ENCODE measurements around the gene RER1. TPM values are rescaled to one million over a fixed set of nuclear protein-coding genes. Genes with fewer than 3 reads are reported as not detected.

Gene RER1
- total RNA-seq, 1 experiment from 2014 or later: 110 TPM

- Histone ChIP-seq H3K27ac (ENCODE audit: insufficient read length, low read depth, low read length) (no peak overlapping the region), H2BK15ac (ENCODE audit: low read depth, low read length) (no peak overlapping the region), H4K8ac (replicated peaks; ENCODE audit: insufficient read length, low read depth, low read length) (no peak overlapping the region), H3K14ac (ENCODE audit: insufficient read depth, low read length) (peak overlapping the region; percentile 33; the same call in 1 of the 2 replicates), H3K79me2 (ENCODE audit: insufficient read depth, low read length) (no peaks in the 10 kb centered on the region), H3K9me3 (ENCODE audit: control insufficient read depth, low read depth, low read length) (no peaks in the 10 kb centered on the region), H3K23me2 (ENCODE audit: insufficient read length, low read depth, low read length, poor library complexity, severe bottlenecking) (no peaks in the 10 kb centered on the region), H2BK120ac (ENCODE audit: low read depth, low read length, poor library complexity, severe bottlenecking) (no peak overlapping the region), H3K56ac (ENCODE audit: insufficient read length, low read depth, low read length) (no peak overlapping the region), H2BK5ac (ENCODE audit: insufficient read length, low read length) (no peak overlapping the region), H3K9ac (ENCODE audit: extremely low read depth, insufficient read length, low read length) (no peak overlapping the region), H3K4me2 (ENCODE audit: insufficient read depth, insufficient read length, low read length) (no peak overlapping the region), H3K18ac (ENCODE audit: insufficient read length, low read depth, low read length) (no peak overlapping the region), H3K4ac (ENCODE audit: low read depth, low read length) (no peak overlapping the region), H2AFZ (ENCODE audit: low read length) (no peak overlapping the region), H3T11ph (ENCODE audit: low read length) (no peak overlapping the region), H3K4me1 (ENCODE audit: insufficient read depth, low read length) (no peaks in the 10 kb centered on the region), H3K23ac (ENCODE audit: insufficient read length, low read depth, low read length) (no peak overlapping the region), H3K79me1 (ENCODE audit: insufficient read depth, low read depth, low read length, poor library complexity, severe bottlenecking) (no peaks in the 10 kb centered on the region), H4K5ac (ENCODE audit: insufficient read length, low read depth, low read length) (no peak overlapping the region), H4K91ac (ENCODE audit: insufficient read length, low read depth, low read length) (no peak overlapping the region), H2AK5ac (ENCODE audit: insufficient read length, low read length) (no peak overlapping the region), H2BK12ac (ENCODE audit: insufficient read length, low read depth, low read length) (no peak overlapping the region), H4K20me1 (ENCODE audit: control insufficient read depth, insufficient read depth, insufficient read length) (no peaks in the 10 kb centered on the region), H3K27me3 (ENCODE audit: insufficient read depth, low read length) (no peaks in the 10 kb centered on the region), H2BK20ac (ENCODE audit: low read depth, low read length, poor library complexity, severe bottlenecking) (no peak overlapping the region)
- no peak overlapping the region for H3K27ac Mint-ChIP-seq
- H3K27me3 Mint-ChIP-seq (ENCODE audit: low read depth): peaks cover 30% of the 10 kb centered on the region
- H3K36me3 Mint-ChIP-seq (ENCODE audit: insufficient read depth in 1 of 3, low read depth in 3 of 3): no peaks in the 10 kb centered on the region; a peak in 1 of 7 replicates
- TF ChIP-seq, protein P1, sequence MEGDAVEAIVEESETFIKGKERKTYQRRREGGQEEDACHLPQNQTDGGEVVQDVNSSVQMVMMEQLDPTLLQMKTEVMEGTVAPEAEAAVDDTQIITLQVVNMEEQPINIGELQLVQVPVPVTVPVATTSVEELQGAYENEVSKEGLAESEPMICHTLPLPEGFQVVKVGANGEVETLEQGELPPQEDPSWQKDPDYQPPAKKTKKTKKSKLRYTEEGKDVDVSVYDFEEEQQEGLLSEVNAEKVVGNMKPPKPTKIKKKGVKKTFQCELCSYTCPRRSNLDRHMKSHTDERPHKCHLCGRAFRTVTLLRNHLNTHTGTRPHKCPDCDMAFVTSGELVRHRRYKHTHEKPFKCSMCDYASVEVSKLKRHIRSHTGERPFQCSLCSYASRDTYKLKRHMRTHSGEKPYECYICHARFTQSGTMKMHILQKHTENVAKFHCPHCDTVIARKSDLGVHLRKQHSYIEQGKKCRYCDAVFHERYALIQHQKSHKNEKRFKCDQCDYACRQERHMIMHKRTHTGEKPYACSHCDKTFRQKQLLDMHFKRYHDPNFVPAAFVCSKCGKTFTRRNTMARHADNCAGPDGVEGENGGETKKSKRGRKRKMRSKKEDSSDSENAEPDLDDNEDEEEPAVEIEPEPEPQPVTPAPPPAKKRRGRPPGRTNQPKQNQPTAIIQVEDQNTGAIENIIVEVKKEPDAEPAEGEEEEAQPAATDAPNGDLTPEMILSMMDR (conservative IDR thresholded peaks at IDR 0.05): no peak
- 0 out of 4 replicates have a peak, but pooled peaks cover 0 to 4% of the 10 kb centered on the region in 2 experiments for H3K4me1 Mint-ChIP-seq
- no peak overlapping the region for H3K4me3 Mint-ChIP-seq
- H3K9me3 Mint-ChIP-seq: peaks cover 9 to 15% of the 10 kb centered on the region in 2 experiments
- no CpG with 5 or more reads among the region's 13 CpGs for WGBS (ENCODE audit: extremely low coverage, insufficient read length, low lambda C conversion rate)
- DNase-seq: no peak
These were observed 41.6 kb downstream of the RER1 start for GRCh38 chr1:2433196-2433595.
